ENCODE data around the gene SLC39A3.

Gene SLC39A3

GRCh38 chr19:2726904-2727639 lies 12.7 kb downstream of the SLC39A3 start:
- FAIRE-seq = no peak
- DNase-seq (ENCODE audit: insufficient read length, low spot score) = no peak
- TF ChIP-seq POLR2A (IDR thresholded peaks at IDR 0.05; ENCODE audit: low read depth, low read length) = no peak

- FAIRE-seq (no peak), DNase-seq (ENCODE audit: insufficient read length, low spot score) (no peak)
- TF ChIP-seq POLR2A (IDR thresholded peaks at IDR 0.05; ENCODE audit: low read depth, low read length) = no peak
Measured at GRCh38 chr19:2726160-2726855, 13.5 kb downstream of the SLC39A3 start.

GRCh38 chr19:2724148-2724557 lies 15.7 kb downstream of the SLC39A3 start:
- no peak for FAIRE-seq
- DNase-seq (ENCODE audit: insufficient read length, low spot score) = no peak
- TF ChIP-seq POLR2A (IDR thresholded peaks at IDR 0.05; ENCODE audit: low read depth, low read length) = no peak

DNA sequence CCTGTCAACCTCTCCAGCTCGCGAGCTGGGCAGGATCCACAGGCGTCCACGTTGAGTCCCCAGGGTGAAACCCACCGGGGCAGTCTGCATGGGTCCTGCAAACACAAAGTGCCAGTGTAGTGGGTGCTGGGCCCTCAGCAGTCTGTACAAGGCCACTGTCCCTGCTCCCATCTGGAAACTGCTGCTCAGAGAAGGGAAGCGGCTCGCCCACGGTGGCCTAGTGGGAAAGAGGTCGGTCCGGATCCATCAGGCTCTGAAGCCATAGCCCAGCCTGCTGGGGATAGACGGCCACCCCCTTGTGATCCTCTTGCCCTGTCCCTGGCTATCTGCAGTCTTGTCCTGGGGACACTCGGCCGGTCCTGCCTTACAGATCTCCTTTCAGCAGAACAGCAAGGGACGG lies 16.1 kb downstream of the SLC39A3 start:
- FAIRE-seq (no peak), DNase-seq (ENCODE audit: insufficient read length, low spot score) (no peak)
- TF ChIP-seq POLR2A (IDR thresholded peaks at IDR 0.05; ENCODE audit: low read depth, low read length) = no peak

- TF ChIP-seq POLR2A (IDR thresholded peaks at IDR 0.05; ENCODE audit: low read depth, low read length) = no peak; the same call in 1 of the 2 replicates
- no peak for FAIRE-seq
Measured at GRCh38 chr19:2723345-2723715, 16.5 kb downstream of the SLC39A3 start.

DNA sequence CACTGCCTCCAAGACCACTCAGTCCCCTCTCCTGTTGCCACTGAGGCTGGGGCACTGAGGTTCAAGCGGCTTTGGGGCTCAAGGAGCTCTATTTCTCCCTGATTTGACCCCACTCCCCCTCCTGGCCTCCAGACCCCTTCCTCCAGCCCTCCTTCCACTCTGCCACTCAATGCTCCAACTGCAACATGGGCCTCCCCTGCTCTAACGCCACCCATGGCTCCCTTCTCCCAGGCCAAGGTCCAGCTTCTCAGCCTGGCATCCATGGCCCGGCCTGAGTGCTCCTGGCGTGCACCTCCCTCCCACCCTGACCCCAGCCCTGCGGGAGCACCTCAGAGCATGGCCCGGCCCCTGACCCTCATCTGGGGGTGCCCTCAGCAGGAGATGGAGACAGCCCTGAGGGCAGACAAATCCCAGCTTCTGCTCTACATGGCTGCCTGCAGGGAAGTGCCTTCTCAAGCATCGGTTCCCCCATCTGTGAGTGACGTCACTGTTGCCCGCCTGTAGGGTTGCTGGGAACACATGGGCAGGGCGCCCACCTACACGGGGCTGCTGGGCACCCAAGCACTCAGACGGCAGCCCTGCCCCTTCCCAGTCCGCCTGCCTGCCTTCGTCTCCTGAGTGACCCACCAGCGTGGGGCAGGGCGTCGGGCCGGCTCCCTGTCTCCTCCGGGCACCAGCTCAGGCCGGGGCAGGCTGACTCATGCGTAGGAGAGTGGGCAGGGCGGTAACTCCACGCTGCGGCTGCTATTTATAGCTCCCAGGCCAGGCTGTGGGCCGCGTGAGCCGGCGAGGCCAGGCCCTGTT lies 17.1 kb downstream of the SLC39A3 start:
- TF ChIP-seq POLR2A (IDR thresholded peaks at IDR 0.05; ENCODE audit: low read depth, low read length) = peak; percentile 70
- FAIRE-seq (peak; percentile 33), DNase-seq (ENCODE audit: insufficient read length, low spot score) (peak; percentile 100)

More at GRCh38 chr19:2723345-2723715, 16.5 kb downstream of the SLC39A3 start:
- DNase-seq (ENCODE audit: insufficient read length, low spot score) = no peak

DNA sequence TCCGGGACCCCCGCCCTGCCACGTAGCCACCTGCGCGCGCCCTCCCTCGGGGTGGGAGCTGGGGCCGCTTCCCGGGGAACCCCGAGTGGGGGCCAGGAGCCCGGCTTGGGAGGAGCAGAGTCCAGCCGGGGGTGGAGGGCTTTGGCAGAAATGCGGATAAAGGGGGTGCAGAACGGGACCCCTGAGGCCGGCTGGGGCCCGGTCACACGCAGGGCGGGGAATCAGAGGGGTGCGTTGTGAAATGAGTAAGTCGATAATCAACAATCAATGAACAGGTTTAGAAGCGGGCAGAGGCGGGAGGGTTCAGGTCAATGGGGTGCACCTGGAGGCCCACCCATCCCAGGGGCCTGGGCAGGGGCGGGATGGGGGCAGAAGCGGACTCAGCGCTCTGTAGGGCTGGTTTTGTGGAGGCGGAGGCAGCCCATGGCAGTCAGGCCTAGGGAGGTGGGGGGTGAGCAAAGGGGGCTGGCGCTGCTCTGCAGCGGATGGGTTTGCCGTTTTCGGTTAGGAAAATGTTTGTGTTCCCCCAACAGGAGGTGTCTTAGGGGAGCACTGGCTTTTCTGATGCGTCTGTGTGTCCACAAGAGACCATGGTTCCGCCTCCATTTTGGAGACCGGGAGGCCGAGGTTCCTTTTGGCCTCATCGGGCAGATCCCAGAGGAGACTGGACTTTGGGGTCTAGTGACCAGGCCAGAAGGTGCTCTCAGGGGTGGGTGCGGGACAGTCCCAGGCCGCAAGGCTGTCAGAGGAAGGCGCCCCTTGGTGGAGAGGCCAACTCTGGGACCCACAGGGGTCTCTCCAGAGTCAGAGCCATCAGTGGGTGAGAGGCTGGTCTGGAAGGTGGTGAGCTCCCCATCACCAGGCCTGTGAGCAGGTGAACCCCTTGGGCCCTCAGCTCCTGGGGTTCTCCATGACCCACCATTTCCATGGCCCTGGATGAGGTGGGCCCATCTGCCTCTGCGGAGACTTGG lies 18.0 kb downstream of the SLC39A3 start:
- no peak for FAIRE-seq
- DNase-seq (ENCODE audit: insufficient read length, low spot score) = no peak
- TF ChIP-seq POLR2A (IDR thresholded peaks at IDR 0.05; ENCODE audit: low read depth, low read length) = no peak

GRCh38 chr19:2720777-2721569 lies 18.8 kb downstream of the SLC39A3 start, which contains the start of gene DIRAS1:
DIRAS1 (minus strand) TSS chr19:2721372; CDS start chr19:2717806, 3,566 bp downstream.
- FAIRE-seq (no peak), DNase-seq (ENCODE audit: insufficient read length, low spot score) (no peak)
- TF ChIP-seq POLR2A (IDR thresholded peaks at IDR 0.05; ENCODE audit: low read depth, low read length) = no peak

DNA sequence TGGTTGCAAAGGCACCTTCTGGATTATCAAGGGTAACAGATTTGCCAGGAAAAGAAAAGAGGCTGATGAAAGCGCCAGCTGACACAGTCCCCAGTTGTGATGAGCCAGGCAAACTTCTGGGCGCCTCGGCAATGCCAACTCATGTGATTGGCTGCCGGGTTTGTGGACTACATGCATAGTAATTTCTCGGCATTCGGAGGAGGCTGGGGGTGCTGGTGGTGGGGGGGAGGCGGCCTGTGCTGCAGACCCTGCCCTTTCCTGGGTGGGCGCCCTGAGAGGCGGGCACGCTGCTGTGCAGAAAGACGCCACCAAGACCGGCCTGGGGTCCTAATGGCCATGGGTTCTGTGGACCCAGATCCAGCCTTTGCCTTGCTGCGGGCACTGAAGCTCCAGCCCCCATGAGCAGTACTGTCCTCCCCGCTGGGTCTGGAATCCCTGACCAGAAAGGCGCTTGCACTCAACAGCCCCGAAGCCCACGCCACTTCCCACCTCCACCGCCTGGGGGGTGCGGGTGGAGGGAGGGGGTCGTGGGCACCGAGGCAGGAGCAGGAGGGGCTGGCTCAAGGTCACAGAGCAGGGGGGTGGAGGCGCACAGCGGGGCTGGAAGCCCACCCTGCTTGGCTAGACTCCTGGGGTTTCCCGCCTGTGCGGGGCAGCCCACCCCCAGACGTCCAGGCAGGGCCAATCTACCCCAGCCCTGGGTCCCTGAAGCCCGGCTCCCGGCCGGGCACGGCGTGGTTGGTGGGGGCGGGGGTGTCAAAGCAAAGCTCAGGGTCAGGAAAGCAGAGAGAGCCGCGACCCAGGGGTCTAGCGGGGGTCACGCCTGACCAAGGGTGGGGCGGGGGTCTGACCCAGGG lies 19.7 kb downstream of the SLC39A3 start:
- DNase-seq (ENCODE audit: insufficient read length, low spot score) (peak; percentile 85), FAIRE-seq (no peak)
- TF ChIP-seq POLR2A (IDR thresholded peaks at IDR 0.05; ENCODE audit: low read depth, low read length) = no peak

DNA sequence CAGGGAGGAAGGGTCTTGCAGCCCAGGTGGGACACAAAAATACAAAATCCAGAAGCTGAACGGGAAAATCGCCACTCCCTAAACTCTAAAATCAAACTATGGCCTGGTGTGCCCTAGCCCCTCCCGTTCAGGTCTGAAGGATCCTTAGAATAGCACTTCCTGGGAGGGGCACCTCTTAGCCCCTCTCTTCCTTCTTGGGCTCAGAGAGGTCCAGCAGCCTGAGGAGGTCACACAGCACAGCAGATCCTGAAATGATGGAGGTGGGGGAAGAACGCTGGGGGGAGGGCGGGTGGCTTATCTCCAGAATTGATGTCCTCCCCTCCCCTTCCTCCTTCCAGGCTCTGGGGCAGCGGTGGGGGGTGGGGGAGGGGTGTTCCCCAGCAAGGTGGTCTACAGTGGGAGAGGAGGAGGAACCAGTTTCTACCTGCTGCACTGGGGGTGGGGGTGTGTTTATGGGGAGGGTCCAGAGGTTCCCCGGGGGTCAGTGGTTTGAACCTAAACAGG lies 20.5 kb downstream of the SLC39A3 start:
- no peak for TF ChIP-seq POLR2A (IDR thresholded peaks at IDR 0.05; ENCODE audit: low read depth, low read length)
- DNase-seq (ENCODE audit: insufficient read length, low spot score) (no peak), FAIRE-seq (no peak)
